NCI-H187 treated with DMSO at 0.1 percent for 48 hours (cell line): ENCODE results near the gene PLCB1.

Experiments
- DNase-seq: peaks from one replicate; lab custom pipeline; 2025; lab: John Stamatoyannopoulos, UW

The PLCB1 gene

DNA sequence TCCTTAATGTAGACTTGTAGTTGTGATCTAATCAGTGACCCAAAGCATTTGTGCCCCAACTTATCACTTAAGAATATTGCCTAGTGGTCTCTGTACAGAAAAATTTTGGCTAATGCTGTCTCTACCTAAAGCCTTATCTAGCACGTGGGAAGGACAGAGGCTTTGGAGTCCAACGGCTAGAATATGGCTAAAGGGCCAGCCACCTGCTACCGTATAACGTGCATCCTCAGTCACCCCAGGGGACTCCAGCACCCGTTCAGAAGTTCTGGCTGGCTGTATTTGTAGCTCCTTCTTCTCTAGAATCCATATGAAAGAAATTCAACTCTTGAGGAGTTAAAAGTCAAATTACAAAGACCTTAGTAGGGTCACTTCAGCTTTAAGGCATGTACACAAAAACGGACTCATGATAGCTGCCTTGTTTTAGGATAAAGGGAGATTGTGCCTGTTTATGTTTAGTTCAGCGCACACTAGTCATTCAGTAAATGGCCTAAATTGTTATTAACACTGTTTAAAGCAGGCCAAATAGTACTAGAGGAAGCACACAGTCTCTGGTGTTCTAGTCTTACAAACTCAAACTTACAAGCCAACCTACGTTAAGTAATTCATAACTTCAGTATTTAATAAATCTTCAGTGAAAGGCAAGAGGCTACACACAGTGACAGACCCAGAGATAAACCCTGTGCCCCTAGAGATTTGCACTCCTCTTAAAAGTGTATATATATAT lies 529.3 kb downstream of the PLCB1 start:
- no peak for DNase-seq

DNA sequence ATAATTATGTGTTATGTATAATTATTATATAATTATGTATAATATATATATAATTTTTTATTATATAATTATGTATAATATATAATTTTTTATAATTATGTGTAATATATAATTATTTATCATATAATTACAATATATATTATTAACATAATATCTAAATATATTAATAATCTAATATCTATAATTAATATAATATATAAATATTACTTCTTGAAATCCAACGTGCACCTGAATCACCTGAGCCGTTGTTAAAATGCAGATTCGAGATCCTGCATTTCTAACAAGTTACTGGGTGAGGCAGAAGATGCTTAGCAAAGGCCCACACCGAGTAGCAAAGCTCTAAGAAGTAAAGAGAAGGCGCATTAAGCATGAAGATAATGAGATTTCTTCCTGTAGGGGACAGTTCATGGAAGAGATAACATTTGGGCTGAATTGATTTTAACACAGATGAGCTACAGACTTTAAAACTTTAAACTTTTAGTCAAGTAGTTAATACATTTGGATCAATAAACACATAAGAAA lies 530.4 kb downstream of the PLCB1 start:
- DNase-seq, result no peak

DNA sequence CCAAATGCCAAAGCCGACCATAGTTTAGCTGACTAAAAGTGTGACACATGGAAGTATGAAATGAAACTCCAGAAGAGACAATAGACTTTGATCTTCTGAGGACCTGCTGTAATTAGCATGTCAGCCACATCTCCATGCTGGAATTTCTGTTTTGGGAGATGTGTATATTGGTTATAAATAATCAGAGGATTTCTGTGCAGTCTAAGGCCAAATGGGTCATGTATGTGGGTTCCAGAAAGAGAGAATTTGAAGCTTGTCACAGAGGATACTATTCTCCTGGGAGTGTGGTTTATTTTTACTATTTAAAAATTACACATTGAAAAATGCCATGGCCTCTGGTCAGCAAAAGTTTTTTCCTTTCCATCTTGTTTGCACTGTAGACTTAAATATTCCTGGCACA lies 531.4 kb downstream of the PLCB1 start:
- DNase-seq, result no peak

DNA sequence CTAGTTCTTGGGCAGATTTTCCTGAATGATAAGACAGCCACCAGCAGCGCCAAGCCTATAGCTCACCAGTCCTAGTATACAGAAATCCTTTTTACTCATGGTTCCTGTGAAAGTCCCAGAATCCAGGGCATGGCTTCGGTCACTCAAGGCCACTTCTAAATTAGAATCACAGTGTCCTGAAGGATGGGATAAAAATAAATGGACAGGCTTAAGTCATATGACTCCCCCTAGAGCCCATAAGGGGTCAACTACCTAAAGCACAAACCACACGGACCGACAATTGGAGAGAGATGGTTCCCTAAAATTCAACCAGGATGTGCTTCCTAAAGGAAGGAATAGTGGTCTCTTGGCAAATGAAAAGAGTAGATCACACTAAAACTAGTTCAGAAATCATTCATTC lies 532.7 kb downstream of the PLCB1 start:
- DNase-seq, result no peak

DNA sequence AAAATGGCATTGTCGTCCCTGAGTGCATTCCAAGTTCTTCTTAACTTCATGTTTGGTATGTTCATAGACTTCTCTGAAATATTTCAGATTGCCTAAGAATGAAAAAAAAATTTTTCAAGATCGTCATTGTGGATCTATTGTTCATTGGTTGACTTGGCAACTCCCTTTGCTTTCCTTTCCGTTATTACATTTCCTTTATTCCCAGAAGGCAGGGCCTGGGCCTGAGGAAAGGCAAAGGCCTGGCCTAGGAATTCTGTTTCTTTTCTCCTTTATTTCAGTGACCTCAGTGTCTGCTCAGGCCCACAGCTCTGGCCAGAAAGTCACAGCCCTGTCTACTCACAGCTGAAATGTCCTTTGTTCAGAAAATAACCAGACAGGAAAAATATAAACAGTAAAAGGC lies 535.2 kb downstream of the PLCB1 start:
- no peak for DNase-seq

DNA sequence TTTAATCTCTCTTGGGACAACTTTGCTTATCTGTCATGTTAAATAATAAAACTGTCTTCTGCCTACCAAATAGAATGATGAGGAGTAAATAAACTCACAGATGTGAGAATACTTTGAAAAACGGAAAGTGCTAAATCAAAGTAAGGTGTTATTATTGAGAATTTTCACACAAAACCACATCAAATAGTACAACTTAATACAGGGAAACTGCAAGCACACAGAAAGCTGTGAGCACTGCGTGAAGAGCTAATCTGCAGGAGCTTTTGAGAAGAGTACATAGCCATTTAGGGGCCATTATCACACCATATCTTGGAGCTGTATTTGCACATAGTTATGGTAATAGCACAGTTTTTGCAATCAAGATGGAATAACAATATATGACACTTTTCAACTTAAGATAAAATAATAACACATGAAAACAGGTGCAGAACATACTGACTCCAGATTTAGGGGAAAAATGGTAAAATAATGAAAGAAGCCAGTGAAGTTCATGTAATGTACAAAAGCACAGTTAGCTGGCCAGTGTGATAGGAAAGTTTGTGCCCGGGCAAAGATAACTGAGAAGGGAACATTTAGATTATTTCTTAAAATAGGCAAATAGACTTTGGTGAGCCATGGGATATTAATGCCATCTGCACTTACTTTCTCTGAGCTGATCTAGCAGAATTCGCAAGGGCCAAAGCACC lies 538.3 kb downstream of the PLCB1 start:
- no peak for DNase-seq

DNA sequence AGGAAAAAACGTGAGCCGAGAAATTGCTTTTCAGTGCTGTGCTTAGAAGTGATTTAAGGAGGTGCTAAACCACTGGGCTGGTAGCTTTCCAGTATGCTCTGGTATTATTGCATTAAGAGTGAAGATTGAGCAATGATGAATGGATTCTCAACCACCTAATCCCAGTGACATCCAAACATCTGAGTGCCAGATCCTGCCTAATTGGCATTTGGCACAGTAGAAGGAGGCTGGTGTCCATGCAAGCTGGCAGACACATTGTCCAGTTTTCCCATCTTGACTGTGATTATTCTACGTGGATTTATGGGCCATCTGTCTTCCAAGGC lies 538.8 kb downstream of the PLCB1 start:
- DNase-seq, result no peak

DNA sequence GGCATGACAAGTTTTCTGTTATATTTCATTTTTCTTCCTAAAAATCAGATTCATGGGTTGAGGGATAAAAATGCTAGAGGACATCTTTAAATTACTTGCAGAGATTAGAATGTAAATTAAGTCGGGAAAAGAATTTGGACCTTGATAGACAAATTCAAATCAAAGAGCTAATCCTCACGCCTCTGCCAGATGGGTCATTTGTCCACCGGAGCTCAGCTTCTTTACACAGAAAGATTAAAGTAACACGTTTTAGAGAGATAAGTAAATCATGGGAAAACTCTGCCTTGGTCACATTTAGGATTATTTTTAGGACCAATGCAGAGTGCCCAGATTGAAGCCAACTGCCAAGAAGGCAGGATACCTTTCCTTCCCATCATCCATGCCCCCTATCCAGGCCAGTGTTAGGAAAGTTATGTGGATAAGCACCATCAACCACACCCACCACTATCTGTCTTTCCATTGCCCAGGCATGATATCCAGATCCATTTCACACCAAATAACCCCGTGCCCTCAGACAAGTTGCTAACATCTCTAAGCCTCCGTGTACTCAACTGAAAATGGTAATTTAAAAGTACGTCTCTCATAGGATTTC lies 539.4 kb downstream of the PLCB1 start:
- no peak for DNase-seq

DNA sequence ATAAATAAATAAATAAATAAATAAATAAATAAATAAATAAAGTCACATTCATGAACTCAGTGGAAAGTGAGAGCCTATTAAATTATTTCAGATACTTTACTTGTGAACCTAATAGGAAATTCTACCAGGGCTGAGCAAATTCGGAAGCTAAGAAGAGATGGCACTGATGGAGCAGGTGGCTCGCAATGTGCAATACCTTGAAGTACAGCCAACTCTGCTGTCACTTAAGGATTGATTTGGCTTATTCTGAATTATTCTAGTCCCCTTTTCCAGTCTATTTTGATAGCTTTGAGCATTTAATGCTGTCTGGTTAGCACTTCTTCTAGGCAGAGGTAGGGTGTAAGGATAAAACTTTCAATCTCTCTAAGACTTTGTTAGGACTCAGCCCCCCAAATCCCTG lies 541.0 kb downstream of the PLCB1 start:
- no peak for DNase-seq

DNA sequence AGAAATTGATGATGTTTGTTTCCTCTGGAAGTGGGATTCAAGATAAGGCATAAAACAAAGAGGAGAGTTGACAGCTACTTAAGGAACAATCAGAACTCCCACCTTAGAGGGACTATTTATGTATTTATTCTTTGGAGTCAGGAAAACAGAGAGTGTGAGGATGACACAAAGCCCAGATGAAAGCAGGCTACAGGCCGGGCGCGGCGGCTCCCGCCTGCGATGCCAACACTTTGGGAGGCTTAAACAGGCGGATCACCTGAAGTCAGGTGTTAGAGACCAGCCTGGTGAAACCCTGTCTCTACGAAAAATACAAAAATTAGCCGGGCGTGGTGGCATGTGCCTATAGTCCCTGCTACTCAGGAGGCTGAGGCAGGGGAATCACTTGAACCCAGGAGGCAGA lies 543.8 kb downstream of the PLCB1 start:
- no peak for DNase-seq

DNA sequence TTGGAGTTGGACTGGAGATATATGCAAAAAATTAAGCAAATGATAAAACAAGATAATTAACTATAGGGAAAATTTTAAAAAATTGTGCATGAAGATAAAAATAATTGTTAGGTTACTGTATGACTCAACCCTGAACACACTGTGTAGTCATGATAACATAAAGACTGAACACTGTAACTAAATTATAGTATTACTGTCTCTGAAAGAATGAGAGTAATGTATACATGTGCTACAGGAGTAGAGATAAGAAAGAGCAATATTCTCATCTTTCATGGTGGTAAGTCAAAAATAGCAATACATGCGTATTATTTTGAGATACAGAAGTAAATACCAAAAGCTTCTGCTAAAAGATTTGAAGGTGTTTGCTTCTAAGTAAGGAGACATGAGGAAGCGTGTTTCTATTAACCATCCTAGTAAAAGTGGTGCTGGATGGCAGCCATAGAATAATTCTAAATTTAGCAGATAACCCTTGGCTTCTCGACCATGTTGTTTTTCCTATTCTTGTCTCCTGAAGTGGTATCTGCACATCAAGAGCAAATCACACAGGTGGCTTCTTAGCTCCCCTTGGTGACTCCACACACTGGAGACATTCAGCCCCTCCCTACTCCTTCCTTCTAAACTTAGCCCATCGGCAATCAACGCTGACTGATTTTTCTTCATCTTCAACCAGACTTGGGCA lies 546.2 kb downstream of the PLCB1 start:
- no peak for DNase-seq

DNA sequence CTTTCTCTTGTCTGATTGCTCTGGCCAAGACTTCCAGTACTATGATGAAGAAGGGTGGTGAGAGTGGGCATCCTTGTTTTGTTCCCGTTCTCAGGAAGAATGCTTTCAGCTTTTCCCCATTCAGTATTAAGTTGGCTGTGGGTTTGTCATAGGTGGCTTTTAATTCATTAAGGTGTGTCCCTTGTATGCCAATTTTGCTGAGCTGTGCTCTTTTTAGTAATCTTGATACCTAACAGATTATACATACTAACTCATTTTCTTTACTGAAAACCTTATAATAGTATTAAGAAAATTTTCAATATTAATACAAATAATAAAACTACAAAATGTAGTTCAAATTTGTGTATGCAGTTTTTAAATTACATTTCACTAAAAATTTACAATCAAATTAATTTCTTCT lies 557.3 kb downstream of the PLCB1 start:
- DNase-seq, result no peak

DNA sequence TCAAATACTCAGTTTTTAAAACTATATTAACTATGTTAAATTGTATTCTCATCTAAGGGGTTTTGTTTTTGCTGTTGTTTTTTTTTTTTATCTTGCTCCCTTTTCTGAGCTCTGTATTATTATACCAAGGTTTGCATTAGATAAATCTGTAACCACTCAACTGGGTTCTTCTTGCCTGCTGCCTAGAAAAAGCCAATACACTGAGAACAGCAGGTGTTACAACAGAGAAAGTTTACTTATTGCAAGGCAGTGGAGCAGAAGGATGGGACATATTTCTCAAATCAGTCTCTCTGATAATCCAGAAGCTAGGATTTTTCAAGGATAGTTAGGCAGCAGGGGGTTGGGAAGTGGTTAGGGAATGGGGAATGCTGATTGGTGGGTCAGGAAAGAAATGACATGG lies 558.0 kb downstream of the PLCB1 start:
- no peak for DNase-seq

DNA sequence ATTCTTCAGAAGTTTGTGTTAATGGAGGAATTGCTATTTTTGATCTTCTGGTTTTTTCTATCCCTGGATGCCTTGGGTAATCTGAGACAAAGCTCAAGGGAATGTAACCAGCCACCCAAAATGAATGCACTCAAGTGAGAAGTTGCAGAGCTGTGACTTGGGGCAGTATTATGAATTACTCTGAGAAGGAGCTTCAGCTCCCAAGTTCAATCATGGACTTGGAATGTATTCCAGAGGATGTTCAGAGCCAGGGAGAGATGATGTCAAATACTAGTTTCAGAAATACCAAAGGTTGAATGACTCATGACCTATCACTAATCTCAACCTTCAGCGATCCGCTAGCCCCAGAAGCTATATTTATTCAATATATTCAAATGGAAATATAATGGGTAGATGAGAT lies 561.6 kb downstream of the PLCB1 start:
- no peak for DNase-seq

DNA sequence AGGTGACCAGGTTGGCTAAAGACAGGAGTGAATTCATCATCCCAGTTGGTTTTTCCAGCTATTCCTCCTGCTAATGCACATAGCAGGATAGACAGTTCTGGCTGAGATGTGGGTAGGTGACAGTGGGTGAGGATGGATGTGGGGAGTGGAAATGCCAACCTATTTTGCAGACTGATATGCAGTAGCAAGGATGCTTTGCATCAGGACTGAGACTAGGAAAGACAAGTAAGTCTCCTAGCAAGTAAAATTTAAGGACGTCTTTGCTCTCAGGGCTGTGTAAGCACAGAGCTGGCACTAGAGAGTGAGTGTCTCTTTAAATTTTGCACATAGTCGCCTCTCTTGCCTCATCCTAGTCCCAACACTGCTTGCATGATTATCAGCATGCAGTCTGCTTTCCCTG lies 568.7 kb downstream of the PLCB1 start:
- DNase-seq, result no peak

DNA sequence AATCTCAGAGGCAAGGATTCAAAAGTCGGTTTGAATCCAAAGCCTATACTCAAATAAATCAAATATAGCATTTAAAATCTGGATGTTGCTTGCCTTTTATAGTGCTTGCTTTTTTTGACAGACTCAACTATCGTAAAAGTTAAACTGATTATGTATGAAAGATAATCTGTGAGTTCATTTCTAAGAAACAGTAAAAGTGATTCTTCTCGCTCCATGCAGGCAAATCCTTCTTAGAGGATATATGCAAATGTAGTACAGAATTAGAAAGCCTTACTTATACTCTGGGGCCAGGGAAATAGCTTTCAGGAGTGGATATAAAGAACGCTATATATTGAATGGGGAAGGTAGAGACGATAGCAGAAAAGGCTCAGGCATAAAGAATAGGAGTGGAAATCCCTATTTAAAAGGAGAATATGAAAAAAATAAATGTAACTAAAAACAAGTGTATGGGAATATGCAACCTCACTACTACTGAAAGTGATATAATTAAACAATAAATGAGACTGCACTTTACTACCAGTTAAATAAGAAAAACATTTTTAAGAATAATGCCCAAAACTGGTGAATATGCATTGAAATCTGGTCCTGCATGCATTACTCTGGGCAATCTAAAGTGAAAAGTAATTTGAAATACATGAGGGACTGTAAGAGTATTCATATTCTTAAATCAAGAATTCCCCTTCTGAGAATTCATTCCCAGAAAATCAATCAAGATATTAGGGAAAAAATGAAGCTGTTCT lies 575.1 kb downstream of the PLCB1 start:
- no peak for DNase-seq

DNA sequence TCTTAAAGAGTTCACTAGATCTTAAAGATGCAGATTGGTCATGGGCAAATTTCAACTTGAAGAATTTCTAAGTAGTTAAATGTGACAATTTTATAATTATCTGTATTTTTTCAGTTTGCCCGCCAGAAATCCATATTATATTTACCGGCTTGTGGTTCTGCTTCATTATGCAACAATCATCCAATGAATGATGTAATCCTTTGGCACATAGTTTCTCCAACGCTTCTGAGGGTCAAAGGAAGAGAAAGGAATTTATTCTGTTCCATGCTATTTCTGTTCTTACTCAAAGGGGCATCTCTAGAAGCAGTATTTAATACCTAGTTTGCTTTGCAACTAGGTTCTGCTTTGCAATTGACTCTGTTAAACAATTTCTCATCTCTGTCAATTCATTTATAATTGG lies 577.6 kb downstream of the PLCB1 start:
- DNase-seq, result no peak

DNA sequence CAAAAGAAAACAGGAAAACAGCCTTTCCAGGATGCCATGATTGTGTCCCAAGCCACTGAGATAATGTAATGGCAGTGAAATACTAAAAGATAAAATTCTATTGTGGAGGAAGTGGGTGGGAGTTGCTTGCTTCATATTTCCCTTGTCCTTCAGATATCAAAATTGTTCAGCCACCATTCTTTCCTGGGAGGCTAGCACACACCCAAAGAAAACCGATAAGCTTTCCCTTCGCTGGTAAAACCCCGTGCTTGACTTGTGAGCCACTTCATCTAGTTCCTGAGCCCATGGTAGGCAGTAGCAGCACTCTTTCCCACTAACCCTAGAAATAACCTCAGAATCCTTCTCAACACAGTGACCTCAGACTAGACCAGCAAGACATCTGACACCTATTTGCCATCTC lies 579.4 kb downstream of the PLCB1 start:
- no peak for DNase-seq

DNA sequence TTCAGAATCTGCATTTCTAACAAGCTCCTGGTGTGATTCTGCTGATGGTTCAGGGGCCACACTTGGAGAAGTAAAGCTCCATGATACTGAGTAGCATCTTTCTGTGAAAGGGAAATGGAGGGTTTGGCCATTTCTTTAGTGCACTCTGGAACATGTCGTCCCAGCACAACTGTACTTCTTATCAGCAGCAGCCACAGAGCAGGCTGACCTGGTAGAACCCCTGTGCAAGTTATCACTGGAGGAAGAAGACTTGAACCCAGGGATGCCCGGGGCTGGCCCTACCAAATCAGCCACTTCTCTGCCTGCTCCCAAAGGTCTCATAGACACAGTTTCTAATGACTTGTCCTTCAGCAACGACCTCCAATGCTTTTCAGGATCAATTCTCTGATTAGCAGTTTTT lies 582.1 kb downstream of the PLCB1 start:
- DNase-seq, result no peak

DNA sequence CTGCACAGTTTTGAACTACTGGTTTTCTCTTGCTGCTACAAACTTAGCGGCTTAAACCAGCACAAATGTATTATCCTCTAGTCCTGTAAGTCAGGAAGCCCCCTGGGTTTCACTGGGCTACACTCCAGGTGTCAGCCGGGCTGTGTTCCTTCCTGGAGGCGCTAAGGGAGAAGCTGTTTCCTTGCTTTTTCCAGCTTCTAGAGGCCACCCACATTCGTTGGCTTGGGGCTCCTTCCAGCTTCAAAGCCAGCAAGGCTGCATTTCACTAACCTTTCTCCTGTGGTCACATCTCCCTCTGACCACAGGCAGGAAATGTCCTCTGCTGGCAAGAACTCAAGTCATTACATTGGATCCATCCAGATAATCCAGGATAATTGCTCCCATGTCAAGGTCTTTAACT lies 586.2 kb downstream of the PLCB1 start:
- DNase-seq, result no peak

DNA sequence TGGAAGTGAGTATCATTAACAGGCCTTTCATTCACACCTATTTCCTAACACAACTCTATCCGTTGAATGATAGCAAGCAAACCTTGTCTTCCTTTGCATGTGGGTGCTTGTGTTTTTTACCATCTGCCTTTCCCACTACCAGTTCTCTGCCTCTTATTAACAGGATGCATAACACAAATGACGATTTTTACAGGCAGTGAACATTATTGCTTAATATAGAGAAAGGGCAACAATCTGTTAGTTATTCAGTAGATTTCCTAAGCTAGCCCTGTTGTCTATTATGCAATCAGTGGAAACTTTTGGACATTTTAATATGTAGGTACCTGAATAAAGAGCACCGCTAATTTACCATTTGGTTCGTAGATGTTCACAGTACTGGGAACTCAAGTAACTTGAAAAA lies 588.0 kb downstream of the PLCB1 start:
- no peak for DNase-seq

DNA sequence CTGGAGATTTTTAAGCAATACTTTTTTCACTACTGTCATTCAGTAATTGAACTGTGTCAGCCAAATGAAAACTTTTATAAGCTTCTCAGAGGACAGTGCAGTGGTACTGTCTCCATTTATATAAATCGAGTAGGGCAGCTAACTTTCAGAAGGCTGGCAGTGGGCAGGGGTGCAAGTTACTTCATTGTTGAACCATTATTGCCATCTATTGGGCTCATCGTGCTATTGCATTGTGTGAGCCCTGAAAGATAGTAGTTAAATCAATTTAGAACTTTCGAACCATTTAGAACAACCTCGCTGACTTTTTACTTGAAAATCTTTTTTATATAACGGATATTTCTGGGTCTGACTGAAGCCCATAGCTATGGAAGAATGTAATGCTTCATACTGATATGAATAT lies 589.0 kb downstream of the PLCB1 start:
- DNase-seq, result no peak
